HepG2 (cell line): Measurements from ENCODE around the gene CHMP1B. TPM values are rescaled to one million over a fixed set of nuclear protein-coding genes. Genes with fewer than 3 reads are reported as not detected.

Experiments
- HMG20A ChIP-seq: IDR thresholded peaks from 2 replicates; pipeline ENCODE4 v1.6.1; 2016; ENCODE audit warnings: borderline replicate concordance
- HNRNPUL1 ChIP-seq: fragments of 200-400 bp; formaldehyde crosslinking; IDR thresholded peaks from 2 replicates; pipeline ENCODE4 v1.6.1; 2017; ENCODE audit warnings: low read depth, mild to moderate bottlenecking, low read length, moderate library complexity
- KDM6A ChIP-seq: IDR thresholded peaks from 2 replicates; pipeline ENCODE4 v1.6.1; 2016; ENCODE audit warnings: low read depth
- MEIS1 ChIP-seq: sonication (generic); formaldehyde crosslinking; IDR thresholded peaks from 2 replicates; pipeline ENCODE4 v1.9.0; 2021; ENCODE audit warnings: mild to moderate bottlenecking, missing genetic modification reagents, moderate library complexity, borderline replicate concordance
- MTF1 ChIP-seq: sonication (generic); formaldehyde crosslinking; IDR thresholded peaks from 2 replicates; pipeline ENCODE4 v1.5.0; 2020; ENCODE audit warnings: missing genetic modification reagents
- ONECUT2 ChIP-seq: sonication (generic); formaldehyde crosslinking; IDR thresholded peaks from 2 replicates; pipeline ENCODE4 v1.4.0; 2020; ENCODE audit warnings: missing genetic modification reagents
- PCBP2 ChIP-seq: fragments of 200-400 bp; formaldehyde crosslinking; optimal IDR thresholded peaks from 2 replicates; pipeline ENCODE3; 2018; ENCODE audit warnings: low read length, low read depth; ENCODE audit not compliant: poor library complexity, severe bottlenecking
- PITX1 ChIP-seq: sonication (generic); formaldehyde crosslinking; IDR thresholded peaks from 2 replicates; pipeline ENCODE4 v1.5.1; 2020; ENCODE audit warnings: mild to moderate bottlenecking, missing genetic modification reagents
- POLR2A ChIP-seq, 2 experiments: IDR thresholded peaks; 2 replicates each; pipeline ENCODE4 v1.6.1; 2011; ENCODE audit warnings: low read depth in 2 of 2, low read length in 2 of 2, mild to moderate bottlenecking in 1 of 2, moderate library complexity in 1 of 2; ENCODE audit not compliant: insufficient read depth in 1 of 2
- STAT5B ChIP-seq: sonication (generic); formaldehyde crosslinking; IDR thresholded peaks from 2 replicates; pipeline ENCODE4 v1.4.0; 2020; ENCODE audit warnings: missing genetic modification reagents
- TBX2 ChIP-seq: sonication (generic); formaldehyde crosslinking; IDR thresholded peaks from 2 replicates; pipeline ENCODE4 v1.5.0; 2020; ENCODE audit warnings: missing genetic modification reagents, mild to moderate bottlenecking, borderline replicate concordance
- ZNF224 ChIP-seq: sonication (generic); formaldehyde crosslinking; IDR thresholded peaks from 2 replicates; pipeline ENCODE4 v1.5.0; 2020; ENCODE audit warnings: mild to moderate bottlenecking, missing genetic modification reagents
- ZNF557 ChIP-seq: sonication (generic); formaldehyde crosslinking; IDR thresholded peaks from 2 replicates; pipeline ENCODE4 v1.4.0; 2020; ENCODE audit warnings: missing genetic modification reagents
- ZSCAN30 ChIP-seq: sonication (generic); formaldehyde crosslinking; IDR thresholded peaks from 2 replicates; pipeline ENCODE4 v1.5.0; 2020; ENCODE audit warnings: mild to moderate bottlenecking, missing genetic modification reagents
- polyA plus RNA-seq, 8 experiments: library from polyadenylated mRNA; depleted of rRNA in 3 of 8; stranded (reverse) in 7 of 8; unstranded in 1 of 8; fragments of >200 nt; fragmentation: Illumina TruSeq in 4 of 8; extraction: Trizol in 4 of 8; gene quantifications; 2 replicates each; pipeline versions ENCODE4 v1.2.1 to v1.2.3, GENCODE V29; 2011 to 2016; ENCODE audit warnings: low read depth in 4 of 8, missing spikeins in 1 of 8, mixed read lengths in 1 of 8; ENCODE audit not compliant: insufficient read depth in 1 of 8
- total RNA-seq, 5 experiments: library from RNA; depleted of rRNA; stranded (reverse); fragments of >200 nt; fragmentation: Illumina TruSeq; extraction: Trizol; gene quantifications; 2 replicates each; pipeline ENCODE4 v1.2.3, GENCODE V29; 2016; ENCODE audit warnings: low read depth in 1 of 5
- TF ChIP-seq, protein P1 (sequence below): sonication (generic); formaldehyde crosslinking; IDR thresholded peaks from 2 replicates; pipeline ENCODE4 v1.4.0; 2020; ENCODE audit warnings: missing genetic modification reagents, borderline replicate concordance
- TF ChIP-seq, protein P2 (sequence below): sonication (generic); formaldehyde crosslinking; IDR thresholded peaks from 2 replicates; pipeline ENCODE4 v1.4.0; 2020; ENCODE audit warnings: missing genetic modification reagents, borderline replicate concordance
- TF ChIP-seq, protein P3 (sequence below): sonication (generic); formaldehyde crosslinking; IDR thresholded peaks from 2 replicates; pipeline ENCODE4 v1.5.1; 2020; ENCODE audit warnings: mild to moderate bottlenecking, missing genetic modification reagents, moderate library complexity
- TF ChIP-seq, protein P4 (sequence below): sonication (generic); formaldehyde crosslinking; IDR thresholded peaks from 2 replicates; pipeline ENCODE4 v1.8.1; 2023; ENCODE audit warnings: missing genetic modification reagents, mild to moderate bottlenecking, borderline replicate concordance

The CHMP1B gene
- total and polyA plus RNA-seq, 2 of the 13 experiments (the other 11 are each of a cell fraction or from before 2014, with no cell fraction given), result 18.8 to 20.2 TPM

DNA sequence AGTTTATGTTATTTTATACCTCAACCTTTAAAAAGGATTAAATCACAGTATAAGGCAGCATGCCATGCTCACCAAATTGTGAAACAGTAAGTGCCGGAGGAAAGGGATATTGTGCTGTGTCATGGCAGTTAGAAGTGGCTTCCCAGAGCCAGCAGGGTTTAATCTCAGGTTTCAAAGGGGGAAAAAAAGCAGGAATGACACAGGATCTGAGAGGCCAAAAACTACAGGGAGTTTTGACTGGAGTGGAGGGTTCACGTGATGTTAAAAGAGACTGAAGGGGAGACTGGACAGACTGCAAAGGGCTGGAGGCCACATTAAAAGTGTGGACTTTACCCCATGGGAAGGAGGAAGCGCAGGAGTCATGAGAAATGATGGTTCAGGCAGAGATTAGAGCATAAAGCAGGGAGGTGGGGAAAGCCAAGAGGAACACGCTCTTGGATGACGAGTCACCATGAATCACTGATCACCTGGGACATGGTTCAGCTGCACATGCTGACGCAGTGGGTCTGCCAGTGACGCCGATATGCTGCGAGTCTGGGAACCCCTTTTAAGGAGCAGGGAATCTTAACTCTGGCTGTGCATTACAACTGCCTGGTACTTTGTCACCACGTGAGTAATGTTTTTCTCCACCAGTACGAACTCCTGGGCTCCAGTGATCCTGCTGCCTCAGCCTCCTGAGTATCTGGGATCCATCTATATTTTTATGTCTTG is 6.1 kb downstream of the CHMP1B start (continued):
- TF ChIP-seq, protein P1, sequence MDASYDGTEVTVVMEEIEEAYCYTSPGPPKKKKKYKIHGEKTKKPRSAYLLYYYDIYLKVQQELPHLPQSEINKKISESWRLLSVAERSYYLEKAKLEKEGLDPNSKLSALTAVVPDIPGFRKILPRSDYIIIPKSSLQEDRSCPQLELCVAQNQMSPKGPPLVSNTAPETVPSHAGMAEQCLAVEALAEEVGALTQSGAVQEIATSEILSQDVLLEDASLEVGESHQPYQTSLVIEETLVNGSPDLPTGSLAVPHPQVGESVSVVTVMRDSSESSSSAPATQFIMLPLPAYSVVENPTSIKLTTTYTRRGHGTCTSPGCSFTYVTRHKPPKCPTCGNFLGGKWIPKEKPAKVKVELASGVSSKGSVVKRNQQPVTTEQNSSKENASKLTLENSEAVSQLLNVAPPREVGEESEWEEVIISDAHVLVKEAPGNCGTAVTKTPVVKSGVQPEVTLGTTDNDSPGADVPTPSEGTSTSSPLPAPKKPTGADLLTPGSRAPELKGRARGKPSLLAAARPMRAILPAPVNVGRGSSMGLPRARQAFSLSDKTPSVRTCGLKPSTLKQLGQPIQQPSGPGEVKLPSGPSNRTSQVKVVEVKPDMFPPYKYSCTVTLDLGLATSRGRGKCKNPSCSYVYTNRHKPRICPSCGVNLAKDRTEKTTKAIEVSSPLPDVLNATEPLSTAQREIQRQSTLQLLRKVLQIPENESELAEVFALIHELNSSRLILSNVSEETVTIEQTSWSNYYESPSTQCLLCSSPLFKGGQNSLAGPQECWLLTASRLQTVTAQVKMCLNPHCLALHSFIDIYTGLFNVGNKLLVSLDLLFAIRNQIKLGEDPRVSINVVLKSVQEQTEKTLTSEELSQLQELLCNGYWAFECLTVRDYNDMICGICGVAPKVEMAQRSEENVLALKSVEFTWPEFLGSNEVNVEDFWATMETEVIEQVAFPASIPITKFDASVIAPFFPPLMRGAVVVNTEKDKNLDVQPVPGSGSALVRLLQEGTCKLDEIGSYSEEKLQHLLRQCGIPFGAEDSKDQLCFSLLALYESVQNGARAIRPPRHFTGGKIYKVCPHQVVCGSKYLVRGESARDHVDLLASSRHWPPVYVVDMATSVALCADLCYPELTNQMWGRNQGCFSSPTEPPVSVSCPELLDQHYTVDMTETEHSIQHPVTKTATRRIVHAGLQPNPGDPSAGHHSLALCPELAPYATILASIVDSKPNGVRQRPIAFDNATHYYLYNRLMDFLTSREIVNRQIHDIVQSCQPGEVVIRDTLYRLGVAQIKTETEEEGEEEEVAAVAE (CRISPR knock-in tag), result peak; percentile 53; the same call in 1 of the 2 replicates
- peak; percentile 60; the same call in 1 of the 2 replicates for TF ChIP-seq KDM6A (CRISPR knock-in tag)
- TF ChIP-seq POLR2A (IDR thresholded peaks at IDR 0.05; ENCODE audit: insufficient read depth in 1 of 2, low read depth in 2 of 2, low read length in 2 of 2), result 0 out of 4 replicates have a peak, but pooled peaks of 1 of the 2 experiments have one; percentile 61
- TF ChIP-seq, protein P2, sequence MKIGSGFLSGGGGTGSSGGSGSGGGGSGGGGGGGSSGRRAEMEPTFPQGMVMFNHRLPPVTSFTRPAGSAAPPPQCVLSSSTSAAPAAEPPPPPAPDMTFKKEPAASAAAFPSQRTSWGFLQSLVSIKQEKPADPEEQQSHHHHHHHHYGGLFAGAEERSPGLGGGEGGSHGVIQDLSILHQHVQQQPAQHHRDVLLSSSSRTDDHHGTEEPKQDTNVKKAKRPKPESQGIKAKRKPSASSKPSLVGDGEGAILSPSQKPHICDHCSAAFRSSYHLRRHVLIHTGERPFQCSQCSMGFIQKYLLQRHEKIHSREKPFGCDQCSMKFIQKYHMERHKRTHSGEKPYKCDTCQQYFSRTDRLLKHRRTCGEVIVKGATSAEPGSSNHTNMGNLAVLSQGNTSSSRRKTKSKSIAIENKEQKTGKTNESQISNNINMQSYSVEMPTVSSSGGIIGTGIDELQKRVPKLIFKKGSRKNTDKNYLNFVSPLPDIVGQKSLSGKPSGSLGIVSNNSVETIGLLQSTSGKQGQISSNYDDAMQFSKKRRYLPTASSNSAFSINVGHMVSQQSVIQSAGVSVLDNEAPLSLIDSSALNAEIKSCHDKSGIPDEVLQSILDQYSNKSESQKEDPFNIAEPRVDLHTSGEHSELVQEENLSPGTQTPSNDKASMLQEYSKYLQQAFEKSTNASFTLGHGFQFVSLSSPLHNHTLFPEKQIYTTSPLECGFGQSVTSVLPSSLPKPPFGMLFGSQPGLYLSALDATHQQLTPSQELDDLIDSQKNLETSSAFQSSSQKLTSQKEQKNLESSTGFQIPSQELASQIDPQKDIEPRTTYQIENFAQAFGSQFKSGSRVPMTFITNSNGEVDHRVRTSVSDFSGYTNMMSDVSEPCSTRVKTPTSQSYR, result no peak; the same call in 1 of the 2 replicates
- no peak for TF ChIP-seq PCBP2
- TF ChIP-seq, protein P3, sequence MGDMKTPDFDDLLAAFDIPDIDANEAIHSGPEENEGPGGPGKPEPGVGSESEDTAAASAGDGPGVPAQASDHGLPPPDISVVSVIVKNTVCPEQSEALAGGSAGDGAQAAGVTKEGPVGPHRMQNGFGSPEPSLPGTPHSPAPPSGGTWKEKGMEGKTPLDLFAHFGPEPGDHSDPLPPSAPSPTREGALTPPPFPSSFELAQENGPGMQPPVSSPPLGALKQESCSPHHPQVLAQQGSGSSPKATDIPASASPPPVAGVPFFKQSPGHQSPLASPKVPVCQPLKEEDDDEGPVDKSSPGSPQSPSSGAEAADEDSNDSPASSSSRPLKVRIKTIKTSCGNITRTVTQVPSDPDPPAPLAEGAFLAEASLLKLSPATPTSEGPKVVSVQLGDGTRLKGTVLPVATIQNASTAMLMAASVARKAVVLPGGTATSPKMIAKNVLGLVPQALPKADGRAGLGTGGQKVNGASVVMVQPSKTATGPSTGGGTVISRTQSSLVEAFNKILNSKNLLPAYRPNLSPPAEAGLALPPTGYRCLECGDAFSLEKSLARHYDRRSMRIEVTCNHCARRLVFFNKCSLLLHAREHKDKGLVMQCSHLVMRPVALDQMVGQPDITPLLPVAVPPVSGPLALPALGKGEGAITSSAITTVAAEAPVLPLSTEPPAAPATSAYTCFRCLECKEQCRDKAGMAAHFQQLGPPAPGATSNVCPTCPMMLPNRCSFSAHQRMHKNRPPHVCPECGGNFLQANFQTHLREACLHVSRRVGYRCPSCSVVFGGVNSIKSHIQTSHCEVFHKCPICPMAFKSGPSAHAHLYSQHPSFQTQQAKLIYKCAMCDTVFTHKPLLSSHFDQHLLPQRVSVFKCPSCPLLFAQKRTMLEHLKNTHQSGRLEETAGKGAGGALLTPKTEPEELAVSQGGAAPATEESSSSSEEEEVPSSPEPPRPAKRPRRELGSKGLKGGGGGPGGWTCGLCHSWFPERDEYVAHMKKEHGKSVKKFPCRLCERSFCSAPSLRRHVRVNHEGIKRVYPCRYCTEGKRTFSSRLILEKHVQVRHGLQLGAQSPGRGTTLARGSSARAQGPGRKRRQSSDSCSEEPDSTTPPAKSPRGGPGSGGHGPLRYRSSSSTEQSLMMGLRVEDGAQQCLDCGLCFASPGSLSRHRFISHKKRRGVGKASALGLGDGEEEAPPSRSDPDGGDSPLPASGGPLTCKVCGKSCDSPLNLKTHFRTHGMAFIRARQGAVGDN (CRISPR knock-in tag), result peak; percentile 56; the same call in 1 of the 2 replicates
- 0 out of 2 replicates have a peak, but pooled peaks have one; percentile 56 for TF ChIP-seq HMG20A
- no peak for TF ChIP-seq MEIS1 (CRISPR knock-in tag)
- TF ChIP-seq ZSCAN30 (CRISPR knock-in tag), result no peak
- no peak for TF ChIP-seq HNRNPUL1
- TF ChIP-seq MTF1, result no peak
- TF ChIP-seq PITX1 (CRISPR knock-in tag), result 0 out of 2 replicates have a peak, but pooled peaks have one; percentile 42
- TF ChIP-seq ONECUT2 (CRISPR knock-in tag), result no peak
- TF ChIP-seq, protein P4, sequence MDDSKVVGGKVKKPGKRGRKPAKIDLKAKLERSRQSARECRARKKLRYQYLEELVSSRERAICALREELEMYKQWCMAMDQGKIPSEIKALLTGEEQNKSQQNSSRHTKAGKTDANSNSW, result no peak
- peak; percentile 56 for TF ChIP-seq TBX2 (CRISPR knock-in tag)
- no peak for TF ChIP-seq ZNF224
- TF ChIP-seq STAT5B (CRISPR knock-in tag), result no peak
- no peak for TF ChIP-seq ZNF557
